ENCODE results near the gene CYP11A1. TPM values are rescaled to one million over a fixed set of nuclear protein-coding genes. Genes with fewer than 3 reads are reported as not detected.

CYP11A1 gene
- total and polyA plus RNA-seq, 5 experiments from 2014 or later: not detected

GRCh38 chr15:74408385-74408784 lies 40.9 kb upstream of the CYP11A1 start:
- Mint-ChIP-seq H3K4me3 (no peak overlapping the region), H3K27ac (peak overlapping the region in 2 of 10 donors; percentile 4 to 19), H3K36me3 (peaks cover 0 to 6% (median 0%) of the 10 kb centered on the region in 3 donors), H3K27me3 (no peaks in the 10 kb centered on the region), H3K4me1 (peaks cover 6 to 24% (median 12%) of the 10 kb centered on the region in 4 donors), H3K9me3 (no peaks in the 10 kb centered on the region)
- POLR2A ChIA-PET: no interaction called here
- DNase-seq: no peak
- ATAC-seq: no peak

DNA sequence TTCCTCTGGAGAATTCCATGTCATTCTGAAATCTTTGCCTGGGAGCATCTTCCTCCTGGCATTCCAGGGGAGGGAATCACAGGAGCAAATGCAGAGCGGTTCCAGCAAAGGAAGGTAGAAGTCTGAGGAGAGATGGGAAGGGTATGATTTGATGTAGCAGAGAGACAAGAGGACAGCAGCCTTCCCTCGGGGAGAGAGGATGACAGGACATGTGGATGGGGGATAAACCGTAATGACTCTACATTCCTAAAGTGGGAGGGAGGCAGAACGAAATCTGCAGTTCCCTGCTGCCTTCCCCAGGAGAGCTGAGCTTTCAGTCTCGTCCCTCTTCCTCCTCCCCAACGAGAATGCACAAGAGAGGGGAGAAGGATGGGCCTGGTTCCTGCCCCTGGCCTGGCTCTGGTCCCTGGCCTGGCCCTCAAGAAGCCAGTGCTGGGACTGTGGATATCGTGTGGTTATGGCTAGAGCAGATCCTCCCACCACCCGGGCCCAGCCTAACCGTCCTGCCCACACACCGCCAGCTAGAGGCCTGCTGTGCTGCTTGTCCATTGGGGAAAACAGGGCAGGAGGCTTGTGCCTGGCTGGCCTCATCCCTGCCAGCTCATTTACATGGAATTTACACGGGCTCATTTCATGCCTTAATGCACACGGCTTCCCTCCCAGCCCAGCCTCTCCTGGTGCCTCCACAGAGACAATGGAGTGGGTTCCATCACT lies 39.7 kb upstream of the CYP11A1 start:
- no peaks in the 10 kb centered on the region for H3K9me3 Mint-ChIP-seq
- ATAC-seq (no peak), DNase-seq (no peak)
- no peaks in the 10 kb centered on the region for H3K27me3 Mint-ChIP-seq
- no peak overlapping the region for H3K4me3 Mint-ChIP-seq
- peaks cover 10 to 37% (median 24%) of the 10 kb centered on the region in 4 donors for H3K4me1 Mint-ChIP-seq
- POLR2A ChIA-PET: no interaction called here
- peaks cover 0 to 6% (median 0%) of the 10 kb centered on the region in 3 donors for H3K36me3 Mint-ChIP-seq
- H3K27ac Mint-ChIP-seq: peak overlapping the region in 3 of 10 donors; percentile 47 to 85 (median 48)

DNA sequence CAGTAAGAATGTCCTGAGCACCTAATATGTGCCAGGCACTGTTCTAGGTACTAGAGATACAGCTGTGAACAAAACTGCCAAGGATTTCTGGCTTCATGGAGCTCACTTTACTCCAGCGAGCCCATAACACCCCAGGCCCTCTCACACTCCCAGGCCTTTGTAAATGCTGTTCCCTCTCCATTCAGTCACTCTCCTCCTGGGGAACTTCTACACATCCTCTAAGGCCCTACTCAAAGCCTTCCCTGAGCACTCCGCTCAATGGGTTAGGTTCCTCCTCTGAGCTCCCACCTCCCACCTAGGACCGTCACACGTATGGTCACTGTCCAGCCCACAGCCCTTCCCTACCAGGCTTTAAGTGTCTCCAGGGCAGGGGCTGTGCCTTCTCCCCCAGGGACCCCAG lies 39.1 kb upstream of the CYP11A1 start:
- no peak overlapping the region for H3K4me3 Mint-ChIP-seq
- POLR2A ChIA-PET: interaction anchor here (0.7 kb wide), 1 partner anchor 201 kb away, joined by 3 read pairs; no protein-coding TSS in a partner anchor
- no peaks in the 10 kb centered on the region for H3K27me3 Mint-ChIP-seq
- H3K9me3 Mint-ChIP-seq: no peaks in the 10 kb centered on the region
- peak overlapping the region in 6 of 10 donors; percentile 5 to 85 (median 47) for H3K27ac Mint-ChIP-seq
- peaks cover 15 to 43% (median 31%) of the 10 kb centered on the region in 4 donors for H3K4me1 Mint-ChIP-seq
- peaks cover 0 to 6% (median 0%) of the 10 kb centered on the region in 3 donors for H3K36me3 Mint-ChIP-seq
- DNase-seq (no peak), ATAC-seq (no peak)

GRCh38 chr15:74405823-74406222 lies 38.4 kb upstream of the CYP11A1 start:
- Mint-ChIP-seq H3K27me3 (no peaks in the 10 kb centered on the region), H3K27ac (peak overlapping the region in 2 of 10 donors; percentile 37 to 47), H3K36me3 (peaks cover 0 to 4% (median 0%) of the 10 kb centered on the region in 3 donors), H3K4me1 (peaks cover 20 to 50% (median 38%) of the 10 kb centered on the region in 4 donors), H3K9me3 (no peaks in the 10 kb centered on the region), H3K4me3 (no peak overlapping the region)
- POLR2A ChIA-PET: no interaction called here
- ATAC-seq (no peak), DNase-seq (no peak)

DNA sequence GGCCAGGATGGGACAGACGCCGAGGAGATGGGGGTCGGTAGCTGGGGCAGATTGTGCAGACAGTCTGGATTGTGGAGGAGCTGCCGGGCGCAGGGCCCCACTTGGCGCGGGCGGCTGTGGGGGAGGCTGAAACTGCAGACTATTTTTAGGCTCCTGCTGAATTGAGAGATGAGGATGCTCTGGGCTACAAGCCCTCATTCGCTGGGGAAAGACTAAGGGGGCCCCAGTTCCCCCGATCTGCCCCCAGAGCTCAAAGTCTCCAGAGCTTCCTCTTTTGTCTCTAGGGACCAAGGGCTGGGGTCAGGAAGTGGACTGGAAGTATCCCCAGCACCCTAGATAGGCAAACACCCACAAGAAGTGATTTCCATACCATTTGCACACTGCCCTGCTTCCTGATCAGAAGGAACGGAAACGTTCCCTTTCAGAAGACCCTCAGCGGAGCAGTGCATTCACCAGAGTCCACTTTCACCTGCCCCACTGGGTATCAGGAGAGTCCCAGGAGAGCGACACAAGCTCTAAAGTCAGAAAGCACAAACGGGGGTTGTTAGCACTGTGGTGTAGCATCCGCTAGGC lies 36.6 kb upstream of the CYP11A1 start:
- ATAC-seq (no peak), DNase-seq (no peak)
- H3K27me3 Mint-ChIP-seq: no peaks in the 10 kb centered on the region
- H3K9me3 Mint-ChIP-seq: no peaks in the 10 kb centered on the region
- peak overlapping the region in 8 of 10 donors; percentile 16 to 60 (median 44) for H3K27ac Mint-ChIP-seq
- no peaks in the 10 kb centered on the region for H3K36me3 Mint-ChIP-seq
- H3K4me3 Mint-ChIP-seq: peak overlapping the region in 3 of 10 donors; percentile 50 to 59 (median 55)
- H3K4me1 Mint-ChIP-seq: peaks cover 27 to 67% (median 53%) of the 10 kb centered on the region in 4 donors
- POLR2A ChIA-PET: interaction anchor here (1.7 to 6.1 kb wide), 2 partner anchors 20 to 23 kb away, joined by 6 to 46 read pairs; no protein-coding TSS in a partner anchor

- no peaks in the 10 kb centered on the region for H3K9me3 Mint-ChIP-seq
- POLR2A ChIA-PET: interaction anchor here (1.2 to 6.1 kb wide), 4 partner anchors 19 to 30 kb away, joined by 3 to 46 read pairs (median 6); partner anchors contain the start of gene SEMA7A
- peak overlapping the region in 5 of 10 donors; percentile 49 to 73 (median 55) for H3K4me3 Mint-ChIP-seq
- DNase-seq (no peak), ATAC-seq (no peak)
- H3K27ac Mint-ChIP-seq: peak overlapping the region in 6 of 10 donors; percentile 16 to 81 (median 50)
- H3K27me3 Mint-ChIP-seq: no peaks in the 10 kb centered on the region
- H3K4me1 Mint-ChIP-seq: peaks cover 28 to 71% (median 58%) of the 10 kb centered on the region in 4 donors
- no peaks in the 10 kb centered on the region for H3K36me3 Mint-ChIP-seq
These were observed 36.1 kb upstream of the CYP11A1 start for GRCh38 chr15:74403588-74403919.

DNA sequence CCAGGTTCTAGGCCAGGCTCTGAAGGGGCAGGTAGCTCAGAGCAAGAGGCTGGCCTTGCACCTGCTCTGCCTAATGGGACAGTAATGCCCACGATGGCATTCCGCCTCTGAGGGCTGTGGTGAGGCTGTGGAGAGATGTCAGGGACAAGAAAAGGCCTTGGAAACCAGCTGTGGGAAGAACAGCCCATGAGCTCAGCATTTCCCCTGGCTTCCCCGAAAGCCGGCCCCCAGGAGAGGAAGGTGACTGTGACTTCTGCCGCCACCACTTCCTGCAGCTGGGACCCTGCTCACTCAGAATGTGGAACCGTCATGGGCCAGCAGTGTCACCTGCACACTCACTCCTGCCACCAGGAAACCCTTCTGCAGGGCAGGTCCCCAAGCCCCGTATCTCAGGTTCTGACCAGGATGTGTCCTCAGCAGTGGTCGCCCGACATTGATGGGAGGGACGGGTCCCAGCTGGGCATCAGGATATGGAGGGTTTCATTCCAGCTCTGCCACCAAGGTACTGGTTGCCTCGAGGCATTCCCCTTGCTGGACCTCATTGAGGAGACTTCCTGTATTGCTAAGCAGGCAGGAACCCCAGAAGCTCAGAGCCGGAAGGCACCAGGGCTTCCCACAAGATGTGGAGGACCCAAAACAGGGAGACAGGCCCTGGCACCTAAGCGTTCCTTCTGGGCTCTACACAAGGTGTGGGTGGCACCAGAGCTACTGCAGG lies 35.6 kb upstream of the CYP11A1 start:
- Mint-ChIP-seq H3K4me1 (peaks cover 31 to 76% (median 63%) of the 10 kb centered on the region in 4 donors), H3K9me3 (no peaks in the 10 kb centered on the region), H3K4me3 (peak overlapping the region in 9 of 10 donors; percentile 46 to 70 (median 60)), H3K36me3 (no peaks in the 10 kb centered on the region), H3K27ac (peak overlapping the region in 9 of 10 donors; percentile 22 to 85 (median 65)), H3K27me3 (no peaks in the 10 kb centered on the region)
- POLR2A ChIA-PET: interaction anchor here (0.9 to 6.1 kb wide), 7 partner anchors 9 to 1623 kb away, joined by 3 to 46 read pairs (median 3); partner anchors contain the start of gene SEMA7A
- DNase-seq (peak in 6 of 10 donors; percentile 35 to 75 (median 49)), ATAC-seq (peak; percentile 70 to 73)

GRCh38 chr15:74402337-74402841 lies 34.9 kb upstream of the CYP11A1 start:
- H3K4me1 Mint-ChIP-seq: peaks cover 31 to 82% (median 70%) of the 10 kb centered on the region in 4 donors
- ATAC-seq (no peak), DNase-seq (no peak)
- H3K36me3 Mint-ChIP-seq: no peaks in the 10 kb centered on the region
- no peaks in the 10 kb centered on the region for H3K27me3 Mint-ChIP-seq
- POLR2A ChIA-PET: interaction anchor here (0.9 to 6.1 kb wide), 7 partner anchors 10 to 1624 kb away, joined by 3 to 46 read pairs (median 3); partner anchors contain the start of gene SEMA7A
- no peaks in the 10 kb centered on the region for H3K9me3 Mint-ChIP-seq
- peak overlapping the region; percentile 1 to 90 (median 62) for H3K27ac Mint-ChIP-seq
- H3K4me3 Mint-ChIP-seq: peak overlapping the region; percentile 46 to 75 (median 60)

DNA sequence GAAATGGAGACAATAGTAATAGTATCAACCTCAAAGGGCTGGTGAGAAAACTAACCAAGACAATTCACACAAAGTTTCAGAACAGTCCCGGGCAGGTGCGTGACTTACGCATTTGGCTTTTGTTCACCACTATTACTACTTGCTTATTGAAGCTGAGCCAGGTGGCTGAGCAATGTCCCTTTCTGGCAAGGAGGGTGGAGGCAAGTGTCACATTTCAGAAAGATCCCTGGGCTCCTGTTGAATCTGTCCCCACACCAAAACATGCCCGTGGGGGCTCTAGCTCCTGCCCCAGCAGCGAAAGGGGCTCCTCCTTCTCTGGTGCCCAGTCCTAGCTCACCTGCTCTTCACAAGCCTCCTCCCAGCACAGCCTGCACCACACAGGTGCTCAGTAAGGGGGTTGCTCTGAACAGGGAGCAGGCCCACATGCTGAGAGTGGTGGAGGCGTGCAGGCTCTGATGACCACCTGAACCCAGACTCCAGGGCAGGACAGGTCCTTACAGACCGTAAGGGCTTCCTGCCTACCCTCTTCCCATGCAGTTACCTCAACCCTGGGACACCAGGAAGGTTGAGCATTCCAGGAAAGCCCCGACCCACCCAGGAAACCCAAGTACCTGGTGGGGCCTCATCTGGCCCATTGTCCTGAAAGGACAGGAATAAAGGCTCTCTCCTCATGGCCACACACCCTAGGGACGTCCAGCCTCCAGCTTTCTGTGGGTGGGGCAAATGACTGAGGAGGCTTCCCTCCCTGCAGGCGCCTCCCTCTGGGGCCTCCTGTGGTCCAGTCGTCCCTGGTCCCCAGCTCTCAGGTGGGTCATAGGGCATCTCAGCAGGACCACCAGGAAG lies 33.7 kb upstream of the CYP11A1 start:
- Mint-ChIP-seq H3K36me3 (no peaks in the 10 kb centered on the region), H3K9me3 (no peaks in the 10 kb centered on the region), H3K27ac (peak overlapping the region; percentile 29 to 90 (median 72)), H3K4me1 (peaks cover 34 to 91% (median 82%) of the 10 kb centered on the region in 4 donors), H3K4me3 (peak overlapping the region; percentile 7 to 75 (median 56)), H3K27me3 (no peaks in the 10 kb centered on the region)
- POLR2A ChIA-PET: interaction anchor here (0.7 to 6.1 kb wide), 5 partner anchors 17 to 215 kb away, joined by 3 to 46 read pairs (median 5); partner anchors contain the start of genes CLK3 and SEMA7A
- ATAC-seq (no peak), DNase-seq (no peak)

DNA sequence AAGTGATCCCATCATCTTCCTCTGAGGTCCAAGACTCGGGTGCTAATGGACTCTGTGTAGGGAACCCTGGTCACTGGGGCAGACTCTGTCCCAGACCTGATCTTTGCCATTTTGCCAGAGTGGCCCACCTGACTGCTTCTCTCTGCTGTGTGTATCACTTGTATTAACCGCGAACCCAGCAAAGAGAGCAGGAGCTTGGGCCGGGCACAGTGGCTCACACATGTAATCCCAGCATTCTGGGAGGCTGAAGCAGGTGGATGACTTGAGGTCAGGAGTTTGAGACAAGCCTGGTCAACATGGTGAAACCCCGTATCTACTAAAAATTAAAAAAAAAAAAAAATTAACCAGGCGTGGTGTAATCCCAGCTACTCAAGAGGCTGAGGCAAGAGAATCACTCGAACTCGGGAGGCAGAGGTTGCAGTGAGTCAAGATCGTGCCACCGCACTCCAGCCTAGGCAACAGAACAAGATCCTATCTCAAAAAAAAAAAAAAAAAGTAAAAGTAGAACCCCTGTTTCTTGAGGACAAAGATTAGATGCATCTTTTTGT lies 32.9 kb upstream of the CYP11A1 start:
- peak; percentile 2 to 21 for ATAC-seq

More for the DNA sequence above, 32.9 kb upstream of the CYP11A1 start:
- H3K4me3 Mint-ChIP-seq: peak overlapping the region; percentile 39 to 79 (median 65)
- H3K4me1 Mint-ChIP-seq: peaks cover 37 to 91% (median 85%) of the 10 kb centered on the region in 4 donors
- DNase-seq: no peak
- H3K36me3 Mint-ChIP-seq: no peaks in the 10 kb centered on the region
- H3K9me3 Mint-ChIP-seq: no peaks in the 10 kb centered on the region
- no peaks in the 10 kb centered on the region for H3K27me3 Mint-ChIP-seq
- POLR2A ChIA-PET: interaction anchor here (0.6 to 6.1 kb wide), 9 partner anchors 16 to 1413 kb away, joined by 3 to 46 read pairs (median 3); partner anchors contain the start of genes CLK3 and SEMA7A
- H3K27ac Mint-ChIP-seq: peak overlapping the region; percentile 29 to 90 (median 77)
